Keratinocyte (primary cell): ENCODE data around the gene FBXO38. TPM values are rescaled to one million over a fixed set of nuclear protein-coding genes. Genes with fewer than 3 reads are reported as not detected.

ENCODE experiments used
- DNase-seq: peaks from one replicate; pipeline ENCODE4 v3.0.0-alpha.2; 2011; ENCODE audit warnings: low read depth, missing footprints, low spot score
- FAIRE-seq: peaks from 2 replicates; lab custom pipeline; 2011; peaks lifted over from hg19 to GRCh38; lab: Jason Lieb, UNC
- H2AFZ ChIP-seq: 2 replicates; pipeline ENCODE4 v1.6.0; 2012; ENCODE audit warnings: low read length, control low read depth, inconsistent platforms; ENCODE audit not compliant: control insufficient read depth
- H3K27ac ChIP-seq: 2 replicates; pipeline ENCODE4 v1.5.1; 2011; ENCODE audit warnings: low read length; ENCODE audit not compliant: control insufficient read depth, insufficient read depth
- H3K27me3 ChIP-seq: 3 replicates; pipeline ENCODE4 v1.6.0; 2011; ENCODE audit warnings: low read length; ENCODE audit not compliant: control insufficient read depth, insufficient read depth; ENCODE audit errors: extremely low read depth
- H3K36me3 ChIP-seq, 2 experiments: 2 replicates in 1 of 2; 3 replicates in 1 of 2; pipeline ENCODE4 v1.5.1; 2011; ENCODE audit warnings: low read length in 2 of 2, mild to moderate bottlenecking in 1 of 2; ENCODE audit not compliant: control insufficient read depth in 2 of 2, insufficient read depth in 2 of 2; ENCODE audit errors: extremely low read depth in 1 of 2
- H3K4me1 ChIP-seq: 3 replicates; pipeline ENCODE4 v1.5.1; 2011; ENCODE audit warnings: low read length; ENCODE audit not compliant: control insufficient read depth, insufficient read depth; ENCODE audit errors: extremely low read depth
- H3K4me2 ChIP-seq: 3 replicates; pipeline ENCODE4 v1.6.0; 2011; ENCODE audit warnings: low read depth, low read length; ENCODE audit not compliant: control insufficient read depth, insufficient read depth; ENCODE audit errors: extremely low read depth
- H3K4me3 ChIP-seq, 3 experiments: fragments of 200-600 bp in 1 of 3; sonication (generic) in 1 of 3; 2 replicates in 2 of 3; 3 replicates in 1 of 3; pipeline ENCODE4 v1.5.1; 2011 to 2016; ENCODE audit warnings: low read length in 3 of 3, mild to moderate bottlenecking in 3 of 3, control low read depth in 2 of 3, inconsistent platforms in 1 of 3, low read depth in 1 of 3, mixed read lengths in 1 of 3, mixed run types in 1 of 3, moderate library complexity in 1 of 3; ENCODE audit not compliant: control insufficient read depth in 2 of 3, insufficient read depth in 2 of 3; ENCODE audit errors: extremely low read depth in 1 of 3
- H3K79me2 ChIP-seq: 2 replicates; pipeline ENCODE4 v1.6.0; 2012; ENCODE audit warnings: low read length; ENCODE audit not compliant: control insufficient read depth, insufficient read depth
- H3K9ac ChIP-seq: 3 replicates; pipeline ENCODE4 v1.6.0; 2011; ENCODE audit warnings: low read length; ENCODE audit not compliant: control insufficient read depth, insufficient read depth; ENCODE audit errors: extremely low read depth
- H3K9me1 ChIP-seq: 3 replicates; pipeline ENCODE4 v1.6.0; 2011; ENCODE audit warnings: low read length; ENCODE audit not compliant: control insufficient read depth, insufficient read depth; ENCODE audit errors: extremely low read depth
- H3K9me3 ChIP-seq: 2 replicates; pipeline ENCODE4 v1.5.1; 2012; ENCODE audit warnings: low read depth, low read length; ENCODE audit not compliant: control insufficient read depth
- H4K20me1 ChIP-seq: 3 replicates; pipeline ENCODE4 v1.6.0; 2011; ENCODE audit warnings: low read length; ENCODE audit not compliant: control insufficient read depth, insufficient read depth; ENCODE audit errors: extremely low read depth
- EZH2 ChIP-seq: IDR thresholded peaks from one replicate; pipeline ENCODE4 v1.6.1; 2012; ENCODE audit warnings: inconsistent platforms, mild to moderate bottlenecking, low read length, moderate library complexity
- dilution Hi-C: fragments of 300-500 bp; cut with MboI; formaldehyde crosslinking; loops from one replicate; pipeline ENCODE4 v1.7.0; 2020; ENCODE audit warnings: low sequenced_read_pairs; ENCODE audit not compliant: extremely low pct_ligation_motif_present
- polyA plus RNA-seq, 5 experiments: library from polyadenylated mRNA; depleted of rRNA in 3 of 5; stranded (reverse) in 3 of 5; stranded (forward) in 1 of 5; unstranded in 1 of 5; fragments of >200 nt; gene quantifications; 1 replicate in 1 of 5; 2 replicates in 3 of 5; 3 replicates in 1 of 5; pipeline versions ENCODE4 v1.2.1 to v1.2.3, GENCODE V29; 2011 to 2012; ENCODE audit warnings: missing spikeins in 2 of 5, low read depth in 1 of 5, low replicate concordance in 1 of 5
- TF ChIP-seq, protein P1 (sequence below), 3 experiments: IDR thresholded peaks in 1 of 3; conservative IDR thresholded peaks in 1 of 3; optimal IDR thresholded peaks in 1 of 3; 2 replicates in 2 of 3; 3 replicates in 1 of 3; pipeline versions ENCODE3 to v1.5.1; 2011; ENCODE audit warnings: low read length in 3 of 3, mild to moderate bottlenecking in 3 of 3, moderate library complexity in 2 of 3, control low read depth in 1 of 3, inconsistent platforms in 1 of 3; ENCODE audit not compliant: insufficient read depth in 2 of 3; ENCODE audit errors: extremely low read depth in 1 of 3

FBXO38 gene
- polyA plus RNA-seq, 1 donor (not counting 4 experiments of a cell fraction or from before 2014, with no cell fraction given), result 30.4 TPM

DNA sequence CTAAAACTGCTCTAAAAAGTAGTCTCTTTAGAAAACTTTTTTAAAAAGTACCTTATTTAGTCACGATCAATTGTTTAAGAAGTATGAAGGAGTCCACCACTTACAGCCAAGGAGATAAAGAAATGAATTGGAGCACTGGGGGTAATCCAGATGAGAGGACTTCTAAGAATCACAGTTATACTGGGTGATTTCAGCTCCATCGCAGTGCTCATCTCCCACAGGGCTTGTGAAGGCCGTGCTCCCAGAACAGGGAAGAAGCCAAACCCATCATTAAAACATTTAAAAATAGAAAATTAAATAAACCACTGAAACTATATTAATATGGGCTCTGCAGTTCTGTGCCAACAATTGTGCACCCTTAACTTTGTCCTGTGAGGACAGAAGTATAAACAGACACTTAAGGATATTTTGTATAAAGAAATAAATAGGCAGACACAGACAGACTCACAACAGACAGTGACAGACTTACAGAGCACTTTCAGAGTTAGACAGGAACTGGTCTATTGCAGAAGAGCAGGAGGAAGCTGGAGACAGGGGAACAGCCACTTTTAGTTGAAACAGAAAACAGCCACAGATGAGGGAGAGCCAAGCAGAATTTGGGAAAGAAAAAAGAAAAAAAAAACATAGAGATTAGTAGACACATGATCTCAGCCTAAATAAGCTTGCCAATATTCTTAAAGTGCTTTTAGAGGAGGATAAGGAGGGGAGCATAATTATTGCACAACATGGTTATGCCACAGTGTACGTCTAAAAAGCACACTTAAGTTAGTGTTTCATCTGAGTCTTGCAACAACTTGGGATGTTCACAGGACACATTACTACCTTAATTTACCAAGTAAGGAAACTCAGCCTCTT is 81.8 kb downstream of the FBXO38 start:
- Histone ChIP-seq H3K4me3 (no peak overlapping the region), H3K4me1 (no peaks in the 10 kb centered on the region), H4K20me1 (no peaks in the 10 kb centered on the region), H2AFZ (no peak overlapping the region), H3K79me2 (no peaks in the 10 kb centered on the region), H3K36me3 (no peaks in the 10 kb centered on the region), H3K4me2 (no peak overlapping the region), H3K9me1 (no peaks in the 10 kb centered on the region), H3K27ac (no peak overlapping the region), H3K27me3 (no peaks in the 10 kb centered on the region), H3K9ac (no peak overlapping the region), H3K9me3 (no peaks in the 10 kb centered on the region)
- FAIRE-seq (no peak), DNase-seq (no peak)
- TF ChIP-seq, protein P1, sequence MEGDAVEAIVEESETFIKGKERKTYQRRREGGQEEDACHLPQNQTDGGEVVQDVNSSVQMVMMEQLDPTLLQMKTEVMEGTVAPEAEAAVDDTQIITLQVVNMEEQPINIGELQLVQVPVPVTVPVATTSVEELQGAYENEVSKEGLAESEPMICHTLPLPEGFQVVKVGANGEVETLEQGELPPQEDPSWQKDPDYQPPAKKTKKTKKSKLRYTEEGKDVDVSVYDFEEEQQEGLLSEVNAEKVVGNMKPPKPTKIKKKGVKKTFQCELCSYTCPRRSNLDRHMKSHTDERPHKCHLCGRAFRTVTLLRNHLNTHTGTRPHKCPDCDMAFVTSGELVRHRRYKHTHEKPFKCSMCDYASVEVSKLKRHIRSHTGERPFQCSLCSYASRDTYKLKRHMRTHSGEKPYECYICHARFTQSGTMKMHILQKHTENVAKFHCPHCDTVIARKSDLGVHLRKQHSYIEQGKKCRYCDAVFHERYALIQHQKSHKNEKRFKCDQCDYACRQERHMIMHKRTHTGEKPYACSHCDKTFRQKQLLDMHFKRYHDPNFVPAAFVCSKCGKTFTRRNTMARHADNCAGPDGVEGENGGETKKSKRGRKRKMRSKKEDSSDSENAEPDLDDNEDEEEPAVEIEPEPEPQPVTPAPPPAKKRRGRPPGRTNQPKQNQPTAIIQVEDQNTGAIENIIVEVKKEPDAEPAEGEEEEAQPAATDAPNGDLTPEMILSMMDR (optimal IDR thresholded peaks at IDR 0.05 in 1 of 3, IDR thresholded peaks at IDR 0.05 in 1 of 3, conservative IDR thresholded peaks at IDR 0.05 in 1 of 3; ENCODE audit: extremely low read depth in 1 of 3, insufficient read depth in 2 of 3, low read length in 3 of 3), result no peak
- TF ChIP-seq EZH2, result no peak
- dilution Hi-C loops, result no loop called here

DNA sequence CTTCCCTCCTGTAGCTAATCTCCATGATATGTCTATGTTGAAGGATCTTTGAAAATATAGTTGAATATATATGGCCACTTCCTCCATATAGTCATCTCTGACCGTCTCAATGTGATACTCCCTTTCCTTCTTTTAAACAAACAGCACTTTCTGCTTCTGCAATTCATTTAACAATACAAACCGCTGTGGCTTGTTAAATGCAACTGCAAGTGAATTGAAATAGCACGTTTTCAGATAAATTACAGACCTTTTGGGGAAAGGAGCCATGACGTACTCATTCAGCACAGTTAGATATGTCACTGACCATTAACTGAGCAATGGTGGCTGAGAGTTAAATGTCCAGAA is 82.5 kb downstream of the FBXO38 start:
- H3K9me1 ChIP-seq, result no peaks in the 10 kb centered on the region
- no peak overlapping the region for H3K4me2 ChIP-seq
- FAIRE-seq, result no peak
- H2AFZ ChIP-seq, result no peak overlapping the region
- no peak overlapping the region for H3K27ac ChIP-seq
- dilution Hi-C loops, result no loop called here
- no peaks in the 10 kb centered on the region for H3K9me3 ChIP-seq
- TF ChIP-seq EZH2, result no peak
- TF ChIP-seq, protein P1 (optimal IDR thresholded peaks at IDR 0.05 in 1 of 3, IDR thresholded peaks at IDR 0.05 in 1 of 3, conservative IDR thresholded peaks at IDR 0.05 in 1 of 3; ENCODE audit: extremely low read depth in 1 of 3, insufficient read depth in 2 of 3, low read length in 3 of 3), result no peak
- no peak overlapping the region for H3K4me3 ChIP-seq
- no peaks in the 10 kb centered on the region for H3K79me2 ChIP-seq
- DNase-seq, result no peak
- H3K4me1 ChIP-seq, result no peaks in the 10 kb centered on the region
- no peaks in the 10 kb centered on the region for H3K36me3 ChIP-seq
- no peak overlapping the region for H3K9ac ChIP-seq
- no peaks in the 10 kb centered on the region for H3K27me3 ChIP-seq
- H4K20me1 ChIP-seq, result no peaks in the 10 kb centered on the region
